Heart right ventricle (tissue), 16 donors: ENCODE measurements around the gene OGFOD2. TPM values are rescaled to one million over a fixed set of nuclear protein-coding genes. Genes with fewer than 3 reads are reported as not detected.

Experiments used
- ATAC-seq, 8 donors: fragments of 200-7000 bp; cut with Tn5 transposase; one replicate each; pipeline ENCODE4 v1.9.1; 2020; ENCODE audit warnings: mild to moderate bottlenecking in 8 of 8, moderate library complexity in 8 of 8, moderate number of reproducible peaks in 1 of 8
- DNase-seq, 2 donors: peaks; one replicate each; pipeline ENCODE4 v3.0.0-alpha.2; 2020
- H3K27ac ChIP-seq, 10 donors: fragments of 200-600 bp; sonication (generic) in 2 of 10; one replicate each; pipeline versions ENCODE4 v1.5.0 to v1.8.0; 2020 to 2022; ENCODE audit warnings: mild to moderate bottlenecking in 3 of 10
- H3K27me3 ChIP-seq, 7 donors: fragments of 200-600 bp; one replicate each; pipeline ENCODE4 v1.8.0; 2021 to 2022; ENCODE audit warnings: mild to moderate bottlenecking in 2 of 7
- H3K36me3 ChIP-seq, 9 donors: fragments of 200-600 bp; sonication (generic) in 1 of 9; one replicate each; pipeline versions ENCODE4 v1.5.0 to v1.8.0; 2020 to 2022; ENCODE audit warnings: mild to moderate bottlenecking in 2 of 9
- H3K4me1 ChIP-seq, 9 donors: fragments of 200-600 bp; sonication (generic) in 1 of 9; one replicate each; pipeline versions ENCODE4 v1.5.0 to v1.8.0; 2020 to 2022; ENCODE audit warnings: mild to moderate bottlenecking in 4 of 9
- H3K4me3 ChIP-seq, 10 donors: fragments of 200-600 bp; sonication (generic) in 2 of 10; one replicate each; pipeline versions ENCODE4 v1.5.0 to v1.8.0; 2020 to 2022; ENCODE audit warnings: mild to moderate bottlenecking in 7 of 10, moderate library complexity in 2 of 10
- H3K9me3 ChIP-seq, 11 donors: fragments of 200-600 bp in 10 of 11; sonication (generic) in 2 of 11; one replicate each; pipeline versions ENCODE4 v1.5.0 to v1.8.0; 2013 to 2022; ENCODE audit warnings: mild to moderate bottlenecking in 2 of 11, control low read depth in 1 of 11, moderate library complexity in 1 of 11
- CTCF ChIP-seq, 9 donors: fragments of 200-600 bp; sonication (generic) in 2 of 9; IDR thresholded peaks; one replicate each; pipeline versions ENCODE4 v1.5.0 to v1.8.0; 2021 to 2022; ENCODE audit warnings: antibody characterized with exemption in 9 of 9, mild to moderate bottlenecking in 5 of 9, moderate library complexity in 1 of 9
- WGBS, 2 donors: extraction: QIAGEN DNeasy Blood & Tissue Kit; methylation state at CpG; one replicate each; pipeline ENCODE4 v1.1.7; 2013; ENCODE audit warnings: inconsistent platforms in 1 of 2; 5-methylcytosine and 5-hydroxymethylcytosine counted together
- intact Hi-C, 10 donors: fragments of 100-400 bp; cut with DNase I; formaldehyde crosslinking; loops; one replicate each; pipeline versions ENCODE4 v1.11.1 to v1.14.2; 2022
- polyA plus RNA-seq, 2 donors: library from polyadenylated mRNA; stranded (reverse); fragments of 200-250 nt; gene quantifications; one replicate each; pipeline ENCODE4 v1.2.3, GENCODE V29; 2013
- total RNA-seq, 10 donors: library from RNA; stranded (reverse); fragmentation: NEBNext Ultra II Directional in 3 of 10; extraction: Animal tissue kit (Norgen Biotek cat#: 25700) in 3 of 10; gene quantifications; one replicate each; pipeline versions ENCODE4 v1.2.1 to v1.2.4, GENCODE V29; 2021 to 2023
- donor health status: Arrhythmogenic right ventricular cardiomyopathy.
- donor health status: ischemic (EF 13 %, LVEDD 7.1; RV severe dilation, severe dysfunction).
- donor health status: healthy with polysubstance abuse.
- donor health status: DM: no; HTN: yes; CAD: no.
- donor health status: DM: no; HTN: no; CAD: no.
- donor health status: ischemic (EF 25% LVEDD 6.9; RV normal size, moderate dysfunction).
- donor health status: ischemic (EF 25% LVEDD 5.7; RV mildly dilated, moderate dysfunction).
- donor health status: healthy.
- donor health status: DM: yes; HTN: yes; CAD: no.
- donor health status: Ischemic cardiomyopathy.
- donor health status: ischemic (EF 35%, LVEDD 5.7; RV mildly dilated, moderate dysfunction).
- donor health status: nonischemic (EF 11% LVEDD 7.7; RV severe dilation, severe dysfunction).
- donor health status: DM: yes; HTN: yes; CAD: no.
- donor health status: PGD.
- donor health status: ischemic (EF 29% LVEDD 5.4; RV normal size, mild dysfunction).
- donor health status: nonischemic (EF 23%, LVEDD 6.1; RV moderate dilation, normal function).

Gene OGFOD2
- total and polyA plus RNA-seq, 12 donors, result 10.6 to 17.1 (median 12.0) TPM

GRCh38 chr12:123017753-123018152 lies 42.7 kb downstream of the OGFOD2 start:
- no peaks in the 10 kb centered on the region for H3K9me3 ChIP-seq
- H3K4me3 ChIP-seq, result no peak overlapping the region
- H3K27ac ChIP-seq, result no peak overlapping the region
- peaks cover 0 to 12% (median 0%) of the 10 kb centered on the region in 9 donors for H3K4me1 ChIP-seq
- intact Hi-C loops, result no loop called here
- DNase-seq (no peak), ATAC-seq (no peak)
- WGBS, 2 donors, result 100% methylated on average over 1 of the region's 1 CpG
- peaks cover 0 to 17% (median 0%) of the 10 kb centered on the region in 9 donors for H3K36me3 ChIP-seq
- no peak for TF ChIP-seq CTCF (IDR thresholded peaks at IDR 0.05)
- no peaks in the 10 kb centered on the region for H3K27me3 ChIP-seq

- TF ChIP-seq CTCF (IDR thresholded peaks at IDR 0.05), result no peak
- ATAC-seq (peak in 2 of 8 donors; percentile 11 to 21), DNase-seq (no peak)
- WGBS, 2 donors, result 71 to 74% methylated on average over 2 of the region's 2 CpGs
- intact Hi-C loops, result no loop called here
- no peaks in the 10 kb centered on the region for H3K9me3 ChIP-seq
- H3K4me1 ChIP-seq, result peaks cover 0 to 12% (median 0%) of the 10 kb centered on the region in 9 donors
- H3K27me3 ChIP-seq, result no peaks in the 10 kb centered on the region
- peaks cover 0 to 6% (median 0%) of the 10 kb centered on the region in 9 donors for H3K36me3 ChIP-seq
- no peak overlapping the region for H3K4me3 ChIP-seq
- no peak overlapping the region for H3K27ac ChIP-seq
Observed at GRCh38 chr12:123019841-123020138, 44.7 kb downstream of the OGFOD2 start.

GRCh38 chr12:123021688-123022604 lies 46.9 kb downstream of the OGFOD2 start:
- Histone ChIP-seq H3K4me3 (no peak overlapping the region), H3K4me1 (peaks cover 0 to 12% (median 0%) of the 10 kb centered on the region in 9 donors), H3K27me3 (no peaks in the 10 kb centered on the region), H3K36me3 (peaks cover 0 to 17% (median 0%) of the 10 kb centered on the region in 9 donors), H3K27ac (no peak overlapping the region), H3K9me3 (no peaks in the 10 kb centered on the region)
- intact Hi-C loops, result no loop called here
- ATAC-seq (peak in 1 of 8 donors; percentile 14), DNase-seq (no peak)
- no peak for TF ChIP-seq CTCF (IDR thresholded peaks at IDR 0.05)
- WGBS, 2 donors, result 86 to 87% methylated on average over 18 of the region's 18 CpGs

- 90 to 93% methylated on average over 5 of the region's 5 CpGs for WGBS, 2 donors
- no peak for DNase-seq
- no peak for TF ChIP-seq CTCF (IDR thresholded peaks at IDR 0.05)
- Histone ChIP-seq H3K9me3 (no peaks in the 10 kb centered on the region), H3K27ac (no peak overlapping the region), H3K4me3 (no peak overlapping the region), H3K36me3 (peaks cover 0 to 26% (median 0%) of the 10 kb centered on the region in 9 donors), H3K27me3 (no peaks in the 10 kb centered on the region), H3K4me1 (peaks cover 0 to 16% (median 4%) of the 10 kb centered on the region in 9 donors)
- intact Hi-C loops, result no loop called here
- peak in 1 of 8 donors; percentile 37 for ATAC-seq
Observed at GRCh38 chr12:123022846-123023245, 47.8 kb downstream of the OGFOD2 start.
